ENCODE data around the gene CCDC50. TPM values are rescaled to one million over a fixed set of nuclear protein-coding genes. Genes with fewer than 3 reads are reported as not detected.

CCDC50 gene
- total and polyA plus RNA-seq, 2 of the 8 experiments (the other 6 are each of a cell fraction or from before 2014, with no cell fraction given): 7.3 to 19.2 TPM

- Histone ChIP-seq H3K27me3 (replicated peaks in 1 of 4; ENCODE audit: control insufficient read depth in 3 of 4, extremely low read depth in 1 of 4, insufficient read depth in 3 of 4, low read length in 3 of 4) (no peaks in the 10 kb centered on the region), H3K14ac (ENCODE audit: insufficient read length) (no peak overlapping the region), H4K91ac (replicated peaks; ENCODE audit: insufficient read length, low read length) (no peak overlapping the region), H3K36me3 (ENCODE audit: control insufficient read depth in 2 of 4, insufficient read depth in 4 of 4, low read length in 3 of 4) (no peaks in the 10 kb centered on the region), H3K18ac (ENCODE audit: extremely low read depth, low read length) (no peak overlapping the region), H3K4me2 (ENCODE audit: insufficient read depth in 1 of 2, low read depth in 2 of 2, low read length in 2 of 2) (no peak overlapping the region), H3K4me1 (replicated peaks in 1 of 4; ENCODE audit: control insufficient read depth in 3 of 4, insufficient read depth in 4 of 4, low read length in 3 of 4) (no peaks in the 10 kb centered on the region), H2AK5ac (ENCODE audit: low read depth, low read length) (no peak overlapping the region), H3K9me3 (ENCODE audit: insufficient read depth in 2 of 2, low read depth in 1 of 2, low read length in 1 of 2) (no peaks in the 10 kb centered on the region), H4K8ac (ENCODE audit: extremely low read depth, insufficient read depth, low read length) (no peak overlapping the region), H2BK5ac (ENCODE audit: low read depth, low read length) (no peak overlapping the region), H3K9ac (replicated peaks in 1 of 4; ENCODE audit: extremely low read depth in 1 of 4, low read depth in 3 of 4, low read length in 3 of 4) (no peak overlapping the region), H2BK15ac (ENCODE audit: low read length) (no peak overlapping the region), H4K20me1 (replicated peaks in 1 of 2; ENCODE audit: control insufficient read depth in 1 of 2, insufficient read depth in 2 of 2, low read length in 2 of 2) (no peaks in the 10 kb centered on the region), H3K4ac (replicated peaks; ENCODE audit: insufficient read length, low read depth, low read length) (no peak overlapping the region), H3K4me3 (ENCODE audit: extremely low read depth in 1 of 4, insufficient read depth in 2 of 4, low read depth in 3 of 4, low read length in 4 of 4) (no peak overlapping the region), H2BK12ac (ENCODE audit: low read depth, low read length) (no peak overlapping the region), H2BK120ac (replicated peaks; ENCODE audit: low read depth, low read length) (no peak overlapping the region), H4K5ac (ENCODE audit: insufficient read length, low read depth, low read length) (no peak overlapping the region), H3K23ac (ENCODE audit: insufficient read length) (no peak overlapping the region), H2AFZ (ENCODE audit: low read length) (no peak overlapping the region; the same call in 1 of the 2 replicates), H3K56ac (replicated peaks; ENCODE audit: insufficient read length, low read depth, low read length) (no peak overlapping the region), H3K79me2 (ENCODE audit: control insufficient read depth in 1 of 2, insufficient read depth in 2 of 2, low read length in 2 of 2) (no peaks in the 10 kb centered on the region), H3K27ac (ENCODE audit: low read depth, low read length) (no peak overlapping the region), H3K23me2 (ENCODE audit: low read depth, low read length) (no peaks in the 10 kb centered on the region; the same call in 1 of the 2 replicates), H2BK20ac (ENCODE audit: low read length) (no peak overlapping the region), H3K79me1 (ENCODE audit: low read depth, low read length) (no peaks in the 10 kb centered on the region)
- no peak for TF ChIP-seq KDM4A (IDR thresholded peaks at IDR 0.05; ENCODE audit: low read depth, low read length, severe bottlenecking)
- no peak for TF ChIP-seq TAF1 (IDR thresholded peaks at IDR 0.05; ENCODE audit: low read depth, low read length)
- no peak for TF ChIP-seq GABPA (IDR thresholded peaks at IDR 0.05; ENCODE audit: borderline replicate concordance, insufficient read depth, low read length)
- TF ChIP-seq ATF2 (IDR thresholded peaks at IDR 0.05; ENCODE audit: low read length): no peak
- no peak for TF ChIP-seq CHD1 (IDR thresholded peaks at IDR 0.05; ENCODE audit: low read depth, low read length)
- no peak for TF ChIP-seq PHF8 (conservative IDR thresholded peaks at IDR 0.05; ENCODE audit: low read depth, low read length)
- no peak for TF ChIP-seq SRF (IDR thresholded peaks at IDR 0.05; ENCODE audit: low read depth, low read length)
- no peak for TF ChIP-seq SP4 (IDR thresholded peaks at IDR 0.05; ENCODE audit: low read length)
- TF ChIP-seq RXRA (IDR thresholded peaks at IDR 0.05; ENCODE audit: insufficient read depth, low read depth, low read length): no peak
- no peak for TF ChIP-seq FOSL1 (IDR thresholded peaks at IDR 0.05; ENCODE audit: insufficient read depth, low read depth, low read length)
- no peak for TF ChIP-seq CREB1 (IDR thresholded peaks at IDR 0.05)
- DNase-seq (ENCODE audit: low read depth in 1 of 2, low spot score in 2 of 2) (no peak), FAIRE-seq (no peak)
- POLR2A ChIA-PET (ENCODE audit: partially characterized antibody): no interaction called here
- WGBS, 2 experiments (ENCODE audit: extremely low coverage in 1 of 2, insufficient coverage in 1 of 2, insufficient read length in 1 of 2, insufficient replicate concordance in 2 of 2, low coverage in 1 of 2, low lambda C conversion rate in 2 of 2, missing lambda C conversion rate in 1 of 2): 74% methylated on average over 2 of the region's 2 CpGs; no CpG with 5 or more reads in 1 of the 2 experiments
- CTCF ChIA-PET (ENCODE audit: partially characterized antibody): no interaction called here
Measured at GRCh38 chr3:191441687-191442086, 112.5 kb downstream of the CCDC50 start.

Measured in H1 (cell line).